Thymus (tissue), 11 donors: ENCODE data around the gene ATL2. TPM values are rescaled to one million over a fixed set of nuclear protein-coding genes. Genes with fewer than 3 reads are reported as not detected.
"Not testable (repeated sequence)": the region's sequence is repeated elsewhere in the genome, so short reads cannot be mapped to it uniquely, and the experiment has no call there.

Experiments
- DNase-seq, 9 donors: peaks; one replicate each; pipeline ENCODE4 v3.0.0-alpha.2; 2013; ENCODE audit warnings: low spot score in 9 of 9, low read depth in 6 of 9, missing footprints in 1 of 9
- H3K27ac ChIP-seq, 2 donors: one replicate each; pipeline ENCODE4 v1.5.1; 2013; ENCODE audit warnings: control low read depth in 1 of 2, low read depth in 1 of 2, low read length in 1 of 2, mild to moderate bottlenecking in 1 of 2, moderate library complexity in 1 of 2
- H3K27me3 ChIP-seq, 2 donors: one replicate each; pipeline ENCODE4 v1.5.1; 2013; ENCODE audit warnings: low read length in 1 of 2; ENCODE audit not compliant: control insufficient read depth in 2 of 2, insufficient read depth in 1 of 2
- H3K36me3 ChIP-seq, 2 donors: one replicate each; pipeline ENCODE4 v1.5.1; 2013; ENCODE audit warnings: low read length in 1 of 2, mild to moderate bottlenecking in 1 of 2, moderate library complexity in 1 of 2; ENCODE audit not compliant: control insufficient read depth in 2 of 2, insufficient read depth in 2 of 2
- H3K4me1 ChIP-seq, 2 donors: one replicate each; pipeline ENCODE4 v1.5.1; 2013; ENCODE audit warnings: low read length in 2 of 2; ENCODE audit not compliant: control insufficient read depth in 2 of 2, insufficient read depth in 2 of 2
- H3K4me3 ChIP-seq, 2 donors: one replicate each; pipeline ENCODE4 v1.5.1; 2013; ENCODE audit warnings: low read length in 2 of 2, control low read depth in 1 of 2, mild to moderate bottlenecking in 1 of 2
- H3K9me3 ChIP-seq, 2 donors: one replicate each; pipeline ENCODE4 v1.5.1; 2013; ENCODE audit warnings: low read length in 1 of 2, mild to moderate bottlenecking in 1 of 2; ENCODE audit not compliant: control insufficient read depth in 2 of 2, insufficient read depth in 1 of 2
- WGBS: extraction: QIAGEN DNeasy Blood & Tissue Kit; methylation state at CpG from one replicate; pipeline ENCODE4 v1.1.7; 2013; 5-methylcytosine and 5-hydroxymethylcytosine counted together
- polyA plus RNA-seq: library from polyadenylated mRNA; stranded (reverse); fragments of 200-250 nt; gene quantifications from one replicate; pipeline ENCODE4 v1.2.3, GENCODE V29; 2013
- total RNA-seq: library from RNA; stranded (reverse); fragments of 120-200 nt; gene quantifications from one replicate; pipeline ENCODE4 v1.2.4, GENCODE V29; 2013
- donor health status: healthy.

The ATL2 gene
- total and polyA plus RNA-seq, 2 donors: 59.4 to 69.1 TPM

DNA sequence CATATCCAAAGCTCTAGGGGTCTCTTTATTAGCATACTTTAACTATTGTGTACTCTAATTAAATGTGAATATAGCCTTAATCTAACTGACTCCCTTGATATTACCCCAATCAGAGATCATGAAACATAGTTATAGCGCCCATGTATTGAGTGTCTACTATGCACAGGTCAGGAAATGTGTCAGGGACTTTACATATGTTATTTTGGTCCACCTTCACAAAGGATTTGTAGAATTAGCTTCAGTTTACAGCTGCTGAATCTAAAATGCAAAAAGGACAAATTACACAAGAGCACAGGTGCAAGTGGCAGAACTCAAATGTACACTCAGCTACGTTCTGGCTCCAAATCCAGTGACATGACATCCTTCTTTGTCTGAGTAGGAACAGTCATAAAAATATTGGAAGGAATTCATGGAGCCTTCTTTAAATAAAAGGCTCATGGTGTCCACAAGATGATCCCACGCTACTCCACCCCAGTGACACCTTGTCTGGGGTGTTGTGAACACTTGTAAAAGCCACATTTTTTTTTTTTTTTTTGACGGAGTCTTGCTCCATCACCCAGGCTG lies 38.7 kb upstream of the ATL2 start:
- Histone ChIP-seq H3K27ac (no peak overlapping the region), H3K36me3 (no peaks in the 10 kb centered on the region), H3K9me3 (peaks cover 0 to 8% of the 10 kb centered on the region in 2 donors), H3K27me3 (no peaks in the 10 kb centered on the region), H3K4me3 (no peak overlapping the region), H3K4me1 (peaks cover 0 to 5% of the 10 kb centered on the region in 2 donors)
- no peak for DNase-seq
- WGBS: 94% methylated on average over 4 of the region's 4 CpGs

DNA sequence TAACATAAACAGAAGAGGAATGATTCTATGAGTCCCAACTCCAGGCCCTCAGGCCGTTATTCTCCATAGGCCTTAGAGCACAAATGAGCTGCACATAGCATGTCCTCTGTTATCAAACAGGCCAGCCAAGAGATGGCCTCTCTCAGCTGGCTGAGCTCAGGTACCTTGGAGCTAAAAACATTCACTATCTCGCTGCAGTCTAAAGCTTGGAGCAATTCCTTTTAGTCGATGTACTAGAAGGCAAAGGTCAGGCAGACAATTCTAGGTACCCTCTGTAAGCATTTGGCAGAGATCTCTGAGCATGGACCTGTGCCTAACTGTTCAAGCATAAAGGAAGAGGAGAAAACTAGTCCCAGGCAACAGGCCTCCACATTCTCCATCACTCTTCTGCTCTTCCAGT lies 38.0 kb upstream of the ATL2 start:
- no peak for DNase-seq
- H3K27ac ChIP-seq: no peak overlapping the region
- WGBS: 82% methylated on average over 3 of the region's 3 CpGs
- H3K36me3 ChIP-seq: no peaks in the 10 kb centered on the region
- peaks cover 0 to 5% of the 10 kb centered on the region in 2 donors for H3K4me1 ChIP-seq
- no peak overlapping the region for H3K4me3 ChIP-seq
- no peaks in the 10 kb centered on the region for H3K27me3 ChIP-seq
- H3K9me3 ChIP-seq: peaks cover 0 to 8% of the 10 kb centered on the region in 2 donors

GRCh38 chr2:38412235-38412871 lies 35.3 kb upstream of the ATL2 start:
- H3K36me3 ChIP-seq, H3K4me3 ChIP-seq, H3K4me1 ChIP-seq, H3K27ac ChIP-seq, DNase-seq, H3K27me3 ChIP-seq, H3K9me3 ChIP-seq: not testable (repeated sequence)
- WGBS: 96% methylated on average over 4 of the region's 4 CpGs

GRCh38 chr2:38409156-38410102 lies 32.4 kb upstream of the ATL2 start:
- Histone ChIP-seq H3K4me1 (no peaks in the 10 kb centered on the region), H3K9me3 (peaks cover 0 to 12% of the 10 kb centered on the region in 2 donors), H3K4me3 (no peak overlapping the region), H3K36me3 (no peaks in the 10 kb centered on the region), H3K27ac (no peak overlapping the region), H3K27me3 (no peaks in the 10 kb centered on the region)
- WGBS: 64% methylated on average over 2 of the region's 2 CpGs
- DNase-seq: no peak

DNA sequence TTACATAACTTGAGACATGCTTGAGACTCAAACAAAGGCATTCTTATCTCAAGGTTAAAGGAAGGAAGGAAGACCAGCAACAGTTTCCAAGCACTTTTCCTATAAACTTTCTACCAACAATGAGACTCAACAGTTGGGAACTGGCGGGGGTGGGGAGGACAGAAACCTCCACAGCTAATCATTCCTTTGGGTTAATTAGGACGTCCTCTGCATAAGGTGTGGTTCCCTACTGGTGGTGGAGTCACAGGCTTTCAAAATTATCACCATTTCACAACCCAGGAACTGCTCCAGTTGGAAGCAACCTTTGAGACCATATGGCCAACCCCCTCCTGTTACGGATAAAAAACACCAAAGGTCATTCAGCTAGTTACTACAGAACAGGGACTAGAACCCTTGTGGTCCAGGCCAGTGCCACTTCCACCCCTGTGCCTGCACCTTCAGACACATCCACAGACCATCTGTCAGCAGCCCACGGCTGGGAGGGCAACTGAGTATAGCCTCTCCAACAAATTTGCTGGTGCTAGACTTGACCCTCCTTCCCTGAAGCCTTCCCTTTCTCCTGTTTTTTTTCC lies 30.1 kb upstream of the ATL2 start:
- no peak overlapping the region for H3K4me3 ChIP-seq
- H3K36me3 ChIP-seq: no peaks in the 10 kb centered on the region
- H3K4me1 ChIP-seq: no peaks in the 10 kb centered on the region
- 90% methylated on average over 4 of the region's 4 CpGs for WGBS
- no peak for DNase-seq
- H3K27me3 ChIP-seq: no peaks in the 10 kb centered on the region
- H3K27ac ChIP-seq: no peak overlapping the region
- H3K9me3 ChIP-seq: peaks cover 0 to 3% of the 10 kb centered on the region in 2 donors

- Histone ChIP-seq H3K4me3 (no peak overlapping the region), H3K4me1 (no peaks in the 10 kb centered on the region), H3K36me3 (no peaks in the 10 kb centered on the region), H3K27ac (no peak overlapping the region), H3K9me3 (peaks cover 0 to 3% of the 10 kb centered on the region in 2 donors), H3K27me3 (no peaks in the 10 kb centered on the region)
- no peak for DNase-seq
- 90% methylated on average over 8 of the region's 8 CpGs for WGBS
Measured at GRCh38 chr2:38406597-38407110, 29.6 kb upstream of the ATL2 start.

DNA sequence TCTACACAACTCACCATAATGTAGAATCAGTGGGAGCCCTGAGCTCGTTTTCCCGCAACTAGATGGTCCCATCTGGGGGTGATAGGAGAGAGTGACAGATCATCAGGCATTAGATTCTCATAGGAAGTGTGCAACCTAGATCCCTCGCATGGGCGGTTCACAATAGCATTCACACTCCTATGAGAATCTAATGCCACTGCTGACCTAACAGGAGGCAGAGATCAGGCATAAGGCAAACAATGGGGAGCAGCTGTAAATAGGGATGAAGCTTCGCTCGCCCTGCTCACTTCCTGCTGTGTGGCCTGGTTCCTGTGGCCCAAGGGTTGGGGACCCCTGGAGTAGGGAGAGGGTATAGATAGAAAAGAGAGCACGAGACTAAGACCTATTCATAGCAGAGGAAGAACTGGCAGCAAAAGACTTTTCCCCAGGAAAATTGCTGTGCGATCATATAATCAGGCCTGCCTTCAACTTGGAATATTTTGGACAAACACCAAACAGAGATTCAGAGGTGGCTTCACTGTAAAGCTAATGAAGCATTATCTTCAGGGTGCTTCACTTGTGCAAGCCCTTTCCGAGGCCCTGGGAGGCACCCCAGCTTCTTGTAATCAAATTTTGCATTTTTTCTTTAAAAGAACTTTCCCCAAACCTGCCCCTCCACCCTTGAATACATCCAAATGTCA lies 29.0 kb upstream of the ATL2 start:
- Histone ChIP-seq H3K4me1 (no peaks in the 10 kb centered on the region), H3K4me3 (no peak overlapping the region), H3K9me3 (peaks cover 0 to 3% of the 10 kb centered on the region in 2 donors), H3K36me3 (no peaks in the 10 kb centered on the region), H3K27me3 (no peaks in the 10 kb centered on the region), H3K27ac (no peak overlapping the region)
- DNase-seq: no peak
- WGBS: 95% methylated on average over 9 of the region's 9 CpGs

GRCh38 chr2:38400513-38400912 lies 23.4 kb upstream of the ATL2 start:
- Histone ChIP-seq H3K4me3 (no peak overlapping the region), H3K4me1 (no peaks in the 10 kb centered on the region), H3K9me3 (peaks cover 0 to 3% of the 10 kb centered on the region in 2 donors), H3K36me3 (no peaks in the 10 kb centered on the region), H3K27me3 (no peaks in the 10 kb centered on the region), H3K27ac (no peak overlapping the region)
- no peak for DNase-seq
